IPS-18a (cell line): Measurements from ENCODE around the gene CDH22.

Source experiments
- H3K27ac ChIP-seq: one replicate; pipeline ENCODE4 v1.5.1; 2013; ENCODE audit warnings: low read length
- H3K27me3 ChIP-seq: one replicate; pipeline ENCODE4 v1.6.1; 2013; ENCODE audit warnings: mild to moderate bottlenecking, low read length; ENCODE audit not compliant: control insufficient read depth, insufficient read depth
- H3K36me3 ChIP-seq: one replicate; pipeline ENCODE4 v1.6.1; 2013; ENCODE audit warnings: low read depth, low read length; ENCODE audit not compliant: control insufficient read depth
- H3K4me1 ChIP-seq: one replicate; pipeline ENCODE4 v1.6.1; 2013; ENCODE audit warnings: low read depth, low read length; ENCODE audit not compliant: control insufficient read depth
- H3K4me3 ChIP-seq: one replicate; pipeline ENCODE4 v1.5.1; 2013; ENCODE audit warnings: low read length
- H3K9ac ChIP-seq: one replicate; pipeline ENCODE4 v1.6.1; 2013; ENCODE audit warnings: mild to moderate bottlenecking, low read length, moderate library complexity
- H3K9me3 ChIP-seq: one replicate; pipeline ENCODE4 v1.6.1; 2013; ENCODE audit warnings: low read depth, low read length; ENCODE audit not compliant: control insufficient read depth

Gene CDH22

GRCh38 chr20:46303176-46303956 is 4.9 kb downstream of the CDH22 start:
- Histone ChIP-seq H3K9me3 (no peaks in the 10 kb centered on the region), H3K27ac (no peak overlapping the region), H3K36me3 (no peaks in the 10 kb centered on the region), H3K4me3 (no peak overlapping the region), H3K27me3 (peaks cover 35% of the 10 kb centered on the region), H3K4me1 (no peaks in the 10 kb centered on the region), H3K9ac (no peak overlapping the region)

- H3K4me1 ChIP-seq = no peaks in the 10 kb centered on the region
- H3K27me3 ChIP-seq = peaks cover 23% of the 10 kb centered on the region
- no peak overlapping the region for H3K9ac ChIP-seq
- no peaks in the 10 kb centered on the region for H3K36me3 ChIP-seq
- H3K4me3 ChIP-seq = no peak overlapping the region
- no peak overlapping the region for H3K27ac ChIP-seq
- no peaks in the 10 kb centered on the region for H3K9me3 ChIP-seq
Measured at GRCh38 chr20:46302106-46302505, 6.2 kb downstream of the CDH22 start.

GRCh38 chr20:46300281-46300680 is 8.0 kb downstream of the CDH22 start:
- H3K27me3 ChIP-seq = peaks cover 5% of the 10 kb centered on the region
- H3K27ac ChIP-seq = no peak overlapping the region
- H3K4me1 ChIP-seq = no peaks in the 10 kb centered on the region
- H3K4me3 ChIP-seq = no peak overlapping the region
- H3K36me3 ChIP-seq = no peaks in the 10 kb centered on the region
- H3K9me3 ChIP-seq = no peaks in the 10 kb centered on the region
- H3K9ac ChIP-seq = no peak overlapping the region

GRCh38 chr20:46299078-46299477 is 9.2 kb downstream of the CDH22 start:
- H3K4me3 ChIP-seq = no peak overlapping the region
- H3K9me3 ChIP-seq = no peaks in the 10 kb centered on the region
- no peaks in the 10 kb centered on the region for H3K27me3 ChIP-seq
- no peaks in the 10 kb centered on the region for H3K36me3 ChIP-seq
- peaks cover 7% of the 10 kb centered on the region for H3K4me1 ChIP-seq
- no peak overlapping the region for H3K27ac ChIP-seq
- H3K9ac ChIP-seq = no peak overlapping the region

- Histone ChIP-seq H3K4me1 (peaks cover 8% of the 10 kb centered on the region), H3K9ac (no peak overlapping the region), H3K27ac (no peak overlapping the region), H3K4me3 (no peak overlapping the region), H3K36me3 (no peaks in the 10 kb centered on the region), H3K9me3 (no peaks in the 10 kb centered on the region), H3K27me3 (no peaks in the 10 kb centered on the region)
Measured at GRCh38 chr20:46298374-46298773, 9.9 kb downstream of the CDH22 start.

GRCh38 chr20:46296526-46297250 is 11.6 kb downstream of the CDH22 start:
- Histone ChIP-seq H3K27me3 (no peaks in the 10 kb centered on the region), H3K4me1 (peaks cover 16% of the 10 kb centered on the region), H3K27ac (no peak overlapping the region), H3K4me3 (no peak overlapping the region), H3K36me3 (no peaks in the 10 kb centered on the region), H3K9me3 (no peaks in the 10 kb centered on the region), H3K9ac (no peak overlapping the region)

DNA sequence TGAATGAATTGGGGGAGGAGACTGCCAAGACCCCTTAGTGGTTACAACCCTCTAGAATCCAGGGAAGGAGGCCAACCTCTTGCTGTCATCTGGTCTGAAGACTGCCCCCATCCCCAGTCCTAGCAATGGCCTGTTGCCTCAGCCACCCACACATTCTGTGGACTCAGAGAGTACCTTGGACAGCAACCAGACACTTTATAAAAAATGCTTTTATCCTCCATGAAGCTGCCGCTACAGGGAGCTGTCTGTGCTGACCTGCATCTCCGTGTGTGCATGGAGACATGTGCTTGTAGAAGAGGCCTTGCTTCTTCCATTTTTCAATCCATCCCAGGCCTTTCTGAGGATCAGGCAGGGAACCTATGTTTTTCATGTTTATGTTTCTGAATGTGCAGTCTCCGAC is 15.2 kb downstream of the CDH22 start:
- H3K27ac ChIP-seq = no peak overlapping the region
- H3K9me3 ChIP-seq = no peaks in the 10 kb centered on the region
- peaks cover 16% of the 10 kb centered on the region for H3K4me1 ChIP-seq
- no peaks in the 10 kb centered on the region for H3K36me3 ChIP-seq
- no peak overlapping the region for H3K4me3 ChIP-seq
- no peaks in the 10 kb centered on the region for H3K27me3 ChIP-seq
- H3K9ac ChIP-seq = no peak overlapping the region

DNA sequence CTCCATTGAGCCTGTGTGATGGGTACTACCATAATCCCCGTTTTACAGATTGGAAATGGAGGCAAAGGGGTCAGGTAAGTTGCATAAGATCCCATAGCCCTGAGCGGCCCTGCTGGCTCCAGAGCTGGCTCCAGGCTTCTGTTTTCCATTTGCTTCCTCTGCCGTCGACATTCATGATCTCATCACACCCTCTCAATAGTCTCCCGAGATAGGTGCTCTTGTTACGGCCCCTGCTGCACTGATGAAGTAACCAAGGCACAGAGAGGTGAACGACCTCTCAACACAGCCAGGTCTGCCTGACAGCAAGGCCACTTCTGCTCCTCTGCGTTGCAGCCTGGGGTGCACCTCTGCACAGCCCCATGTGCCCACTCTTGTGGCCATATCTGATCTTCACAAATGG is 16.9 kb downstream of the CDH22 start:
- no peaks in the 10 kb centered on the region for H3K36me3 ChIP-seq
- peaks cover 16% of the 10 kb centered on the region for H3K4me1 ChIP-seq
- H3K9ac ChIP-seq = no peak overlapping the region
- H3K27ac ChIP-seq = no peak overlapping the region
- no peaks in the 10 kb centered on the region for H3K9me3 ChIP-seq
- no peaks in the 10 kb centered on the region for H3K27me3 ChIP-seq
- H3K4me3 ChIP-seq = no peak overlapping the region

DNA sequence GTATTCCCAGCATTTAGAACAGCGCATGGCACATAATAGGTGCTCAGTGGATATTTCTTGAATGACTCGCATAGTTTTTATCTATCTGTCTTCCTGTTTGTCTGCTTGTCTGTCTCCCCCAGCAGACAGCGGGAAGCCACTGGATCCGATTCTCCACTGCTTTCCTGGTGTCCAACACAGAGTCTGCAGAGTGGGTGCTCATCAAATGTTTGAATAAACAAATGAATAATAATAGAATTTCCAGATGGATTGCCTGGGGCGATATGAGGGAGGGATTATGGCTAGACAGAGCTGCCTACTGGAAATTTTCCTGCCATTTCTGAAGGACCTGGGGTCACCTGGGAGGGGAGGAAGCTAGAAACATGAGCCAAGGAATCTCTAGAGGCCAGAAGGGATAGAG is 18.9 kb downstream of the CDH22 start:
- Histone ChIP-seq H3K9me3 (no peaks in the 10 kb centered on the region), H3K4me1 (peaks cover 15% of the 10 kb centered on the region), H3K9ac (no peak overlapping the region), H3K4me3 (no peak overlapping the region), H3K27ac (no peak overlapping the region), H3K36me3 (no peaks in the 10 kb centered on the region), H3K27me3 (no peaks in the 10 kb centered on the region)

DNA sequence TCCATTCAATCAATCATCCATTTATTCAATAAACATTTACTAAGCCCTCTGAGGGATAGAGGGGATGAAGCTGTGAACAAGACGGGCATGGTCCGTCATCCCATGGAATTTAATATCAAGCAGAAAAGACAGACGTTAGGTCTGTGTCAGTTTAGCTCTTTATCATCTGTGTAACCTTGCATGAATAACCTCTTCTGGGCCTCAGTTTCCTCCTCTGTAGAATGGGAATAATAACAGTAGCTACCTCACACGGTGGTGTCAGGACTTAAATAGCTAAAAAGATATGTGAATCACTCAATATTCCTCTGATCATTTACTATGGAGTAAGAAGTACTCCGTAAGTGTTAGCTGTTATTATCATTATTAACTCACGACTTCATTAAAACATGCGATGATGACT is 21.3 kb downstream of the CDH22 start:
- Histone ChIP-seq H3K36me3 (no peaks in the 10 kb centered on the region), H3K4me3 (no peak overlapping the region), H3K27me3 (no peaks in the 10 kb centered on the region), H3K9me3 (no peaks in the 10 kb centered on the region), H3K4me1 (peaks cover 3% of the 10 kb centered on the region), H3K27ac (no peak overlapping the region), H3K9ac (no peak overlapping the region)

DNA sequence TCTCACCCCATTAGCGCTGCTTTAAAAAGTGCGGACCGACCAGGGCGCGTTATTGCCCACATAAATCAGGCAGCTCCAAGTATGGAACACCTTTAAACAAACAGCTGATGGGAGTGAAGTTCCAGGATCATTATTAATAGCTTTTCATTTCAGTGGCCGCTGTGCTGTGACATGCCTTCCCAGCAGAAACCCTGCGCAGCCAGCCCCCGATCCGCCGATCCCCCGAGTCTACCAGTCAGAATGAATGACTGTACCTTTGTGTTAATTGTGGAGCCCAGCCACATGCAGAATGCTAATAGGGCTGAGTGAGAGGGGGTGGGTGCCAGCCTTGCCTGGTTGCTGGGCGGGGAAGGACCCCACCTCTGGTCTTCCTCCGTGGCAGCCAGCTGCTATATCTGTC is 21.9 kb downstream of the CDH22 start:
- peaks cover 3% of the 10 kb centered on the region for H3K4me1 ChIP-seq
- H3K4me3 ChIP-seq = no peak overlapping the region
- H3K36me3 ChIP-seq = no peaks in the 10 kb centered on the region
- H3K9ac ChIP-seq = no peak overlapping the region
- no peaks in the 10 kb centered on the region for H3K9me3 ChIP-seq
- no peaks in the 10 kb centered on the region for H3K27me3 ChIP-seq
- no peak overlapping the region for H3K27ac ChIP-seq

- Histone ChIP-seq H3K4me3 (no peak overlapping the region), H3K9ac (no peak overlapping the region), H3K27ac (no peak overlapping the region), H3K4me1 (peaks cover 3% of the 10 kb centered on the region), H3K27me3 (no peaks in the 10 kb centered on the region), H3K36me3 (no peaks in the 10 kb centered on the region), H3K9me3 (no peaks in the 10 kb centered on the region)
Measured at GRCh38 chr20:46285740-46286139, 22.6 kb downstream of the CDH22 start.
